ENCODE data around the gene DMC1. TPM values are rescaled to one million over a fixed set of nuclear protein-coding genes. Genes with fewer than 3 reads are reported as not detected.
"Not testable (repeated sequence)": the region's sequence is repeated elsewhere in the genome, so short reads cannot be mapped to it uniquely, and the experiment has no call there.

The DMC1 gene
- total RNA-seq, 1 experiment from 2014 or later, result 3.2 TPM

DNA sequence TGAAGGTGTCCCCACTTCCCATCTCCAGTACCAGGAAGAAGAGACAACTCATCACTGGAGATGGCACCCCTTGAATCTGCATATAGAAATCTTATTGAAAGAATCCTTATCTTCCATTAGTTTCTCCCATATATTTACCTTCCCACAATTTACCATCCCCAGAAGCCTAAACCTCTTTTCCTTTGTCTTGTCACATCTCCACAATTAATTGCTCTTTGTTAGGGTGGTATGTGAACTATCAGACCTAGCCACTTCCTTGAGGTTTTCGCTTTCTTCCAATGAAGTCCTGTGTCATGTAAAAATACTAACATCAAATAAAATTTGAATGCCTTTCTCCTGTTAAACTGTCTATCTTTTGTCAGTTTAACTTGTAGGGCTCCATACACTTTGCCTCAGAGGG is 48.3 kb upstream of the DMC1 start:
- POLR2A ChIA-PET, result interaction anchor here (0.6 kb wide), 1 partner anchor 479 kb away, joined by 5 read pairs; no protein-coding TSS in a partner anchor

DNA sequence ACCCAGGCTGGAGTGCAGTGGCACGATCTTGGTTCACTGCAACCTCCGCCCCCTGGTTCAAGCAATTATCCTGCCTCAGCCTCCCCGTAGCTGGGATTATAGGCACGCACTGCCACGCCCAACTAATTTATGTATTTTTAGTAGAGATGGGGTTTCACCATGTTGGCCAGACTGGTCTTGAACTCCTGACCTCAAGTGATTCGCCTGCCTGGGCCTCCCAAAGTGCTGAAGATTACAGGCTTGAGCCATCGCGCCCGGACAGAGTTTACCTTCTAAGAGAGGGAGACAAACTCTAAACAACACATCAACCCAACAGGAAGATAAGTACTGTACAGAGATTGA is 45.1 kb upstream of the DMC1 start:
- CTCF ChIA-PET; ATAC-seq; H3K9me3 ChIP-seq (ENCODE audit: control insufficient read depth, insufficient read depth, low read depth, low read length); H3K27me3 ChIP-seq (ENCODE audit: control insufficient read depth, insufficient read depth, low read length); H3K36me3 ChIP-seq (ENCODE audit: control insufficient read depth, insufficient read depth, low read length); H3K4me1 ChIP-seq (ENCODE audit: control insufficient read depth, insufficient read depth, low read length); BruUV-seq (replicated peaks); intact Hi-C loops (cut with micrococcal nuclease; ENCODE audit: unreplicated experiment); H3K27ac ChIP-seq (ENCODE audit: low read length); DNase-seq (ENCODE audit: low read depth, low spot score); H3K4me3 ChIP-seq (ENCODE audit: low read depth in 2 of 2, low read length in 2 of 2); in situ Hi-C loops (cut with HindIII; ENCODE audit: low pct_unique_long_range_greater_than_20kb, low sequenced_read_pairs): not testable (repeated sequence)
- POLR2A ChIA-PET, result interaction anchor here (1.1 kb wide), 1 partner anchor 63 kb away, joined by 3 read pairs; no protein-coding TSS in a partner anchor

More for the DNA sequence above, 48.3 kb upstream of the DMC1 start:
- intact Hi-C loops (cut with micrococcal nuclease; ENCODE audit: unreplicated experiment) (no loop called here), in situ Hi-C loops (cut with HindIII; ENCODE audit: low pct_unique_long_range_greater_than_20kb, low sequenced_read_pairs) (no loop called here)
- no peak for DNase-seq (ENCODE audit: low read depth, low spot score)
- H3K36me3 ChIP-seq (ENCODE audit: control insufficient read depth, insufficient read depth, low read length), result no peaks in the 10 kb centered on the region
- no peaks in the 10 kb centered on the region for H3K27me3 ChIP-seq (ENCODE audit: control insufficient read depth, insufficient read depth, low read length)
- TF ChIP-seq POLR2AphosphoS5 (IDR thresholded peaks at IDR 0.05; ENCODE audit: low read depth, low read length) (no peak), SIN3A (IDR thresholded peaks at IDR 0.05; ENCODE audit: borderline replicate concordance, insufficient read depth, low read depth, low read length) (no peak), TCF7L2 (IDR thresholded peaks at IDR 0.05; ENCODE audit: low read depth, low read length) (no peak)
- TF ChIP-seq, protein P1, sequence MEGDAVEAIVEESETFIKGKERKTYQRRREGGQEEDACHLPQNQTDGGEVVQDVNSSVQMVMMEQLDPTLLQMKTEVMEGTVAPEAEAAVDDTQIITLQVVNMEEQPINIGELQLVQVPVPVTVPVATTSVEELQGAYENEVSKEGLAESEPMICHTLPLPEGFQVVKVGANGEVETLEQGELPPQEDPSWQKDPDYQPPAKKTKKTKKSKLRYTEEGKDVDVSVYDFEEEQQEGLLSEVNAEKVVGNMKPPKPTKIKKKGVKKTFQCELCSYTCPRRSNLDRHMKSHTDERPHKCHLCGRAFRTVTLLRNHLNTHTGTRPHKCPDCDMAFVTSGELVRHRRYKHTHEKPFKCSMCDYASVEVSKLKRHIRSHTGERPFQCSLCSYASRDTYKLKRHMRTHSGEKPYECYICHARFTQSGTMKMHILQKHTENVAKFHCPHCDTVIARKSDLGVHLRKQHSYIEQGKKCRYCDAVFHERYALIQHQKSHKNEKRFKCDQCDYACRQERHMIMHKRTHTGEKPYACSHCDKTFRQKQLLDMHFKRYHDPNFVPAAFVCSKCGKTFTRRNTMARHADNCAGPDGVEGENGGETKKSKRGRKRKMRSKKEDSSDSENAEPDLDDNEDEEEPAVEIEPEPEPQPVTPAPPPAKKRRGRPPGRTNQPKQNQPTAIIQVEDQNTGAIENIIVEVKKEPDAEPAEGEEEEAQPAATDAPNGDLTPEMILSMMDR (IDR thresholded peaks at IDR 0.05), result no peak
- TF ChIP-seq, protein P2, sequence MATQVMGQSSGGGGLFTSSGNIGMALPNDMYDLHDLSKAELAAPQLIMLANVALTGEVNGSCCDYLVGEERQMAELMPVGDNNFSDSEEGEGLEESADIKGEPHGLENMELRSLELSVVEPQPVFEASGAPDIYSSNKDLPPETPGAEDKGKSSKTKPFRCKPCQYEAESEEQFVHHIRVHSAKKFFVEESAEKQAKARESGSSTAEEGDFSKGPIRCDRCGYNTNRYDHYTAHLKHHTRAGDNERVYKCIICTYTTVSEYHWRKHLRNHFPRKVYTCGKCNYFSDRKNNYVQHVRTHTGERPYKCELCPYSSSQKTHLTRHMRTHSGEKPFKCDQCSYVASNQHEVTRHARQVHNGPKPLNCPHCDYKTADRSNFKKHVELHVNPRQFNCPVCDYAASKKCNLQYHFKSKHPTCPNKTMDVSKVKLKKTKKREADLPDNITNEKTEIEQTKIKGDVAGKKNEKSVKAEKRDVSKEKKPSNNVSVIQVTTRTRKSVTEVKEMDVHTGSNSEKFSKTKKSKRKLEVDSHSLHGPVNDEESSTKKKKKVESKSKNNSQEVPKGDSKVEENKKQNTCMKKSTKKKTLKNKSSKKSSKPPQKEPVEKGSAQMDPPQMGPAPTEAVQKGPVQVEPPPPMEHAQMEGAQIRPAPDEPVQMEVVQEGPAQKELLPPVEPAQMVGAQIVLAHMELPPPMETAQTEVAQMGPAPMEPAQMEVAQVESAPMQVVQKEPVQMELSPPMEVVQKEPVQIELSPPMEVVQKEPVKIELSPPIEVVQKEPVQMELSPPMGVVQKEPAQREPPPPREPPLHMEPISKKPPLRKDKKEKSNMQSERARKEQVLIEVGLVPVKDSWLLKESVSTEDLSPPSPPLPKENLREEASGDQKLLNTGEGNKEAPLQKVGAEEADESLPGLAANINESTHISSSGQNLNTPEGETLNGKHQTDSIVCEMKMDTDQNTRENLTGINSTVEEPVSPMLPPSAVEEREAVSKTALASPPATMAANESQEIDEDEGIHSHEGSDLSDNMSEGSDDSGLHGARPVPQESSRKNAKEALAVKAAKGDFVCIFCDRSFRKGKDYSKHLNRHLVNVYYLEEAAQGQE (IDR thresholded peaks at IDR 0.05; ENCODE audit: insufficient read depth in 1 of 2, low read depth in 2 of 2, low read length in 1 of 2), result no peak
- no peak overlapping the region for H3K27ac ChIP-seq (ENCODE audit: low read length)
- H3K9me3 ChIP-seq (ENCODE audit: control insufficient read depth, insufficient read depth, low read depth, low read length), result no peaks in the 10 kb centered on the region
- BruUV-seq (replicated peaks), result no TSS peak
- CTCF ChIA-PET, result no interaction called here
- no peak overlapping the region for H3K4me3 ChIP-seq (ENCODE audit: low read depth in 2 of 2, low read length in 2 of 2)
- no peak for ATAC-seq
- H3K4me1 ChIP-seq (ENCODE audit: control insufficient read depth, insufficient read depth, low read length), result no peaks in the 10 kb centered on the region

DNA sequence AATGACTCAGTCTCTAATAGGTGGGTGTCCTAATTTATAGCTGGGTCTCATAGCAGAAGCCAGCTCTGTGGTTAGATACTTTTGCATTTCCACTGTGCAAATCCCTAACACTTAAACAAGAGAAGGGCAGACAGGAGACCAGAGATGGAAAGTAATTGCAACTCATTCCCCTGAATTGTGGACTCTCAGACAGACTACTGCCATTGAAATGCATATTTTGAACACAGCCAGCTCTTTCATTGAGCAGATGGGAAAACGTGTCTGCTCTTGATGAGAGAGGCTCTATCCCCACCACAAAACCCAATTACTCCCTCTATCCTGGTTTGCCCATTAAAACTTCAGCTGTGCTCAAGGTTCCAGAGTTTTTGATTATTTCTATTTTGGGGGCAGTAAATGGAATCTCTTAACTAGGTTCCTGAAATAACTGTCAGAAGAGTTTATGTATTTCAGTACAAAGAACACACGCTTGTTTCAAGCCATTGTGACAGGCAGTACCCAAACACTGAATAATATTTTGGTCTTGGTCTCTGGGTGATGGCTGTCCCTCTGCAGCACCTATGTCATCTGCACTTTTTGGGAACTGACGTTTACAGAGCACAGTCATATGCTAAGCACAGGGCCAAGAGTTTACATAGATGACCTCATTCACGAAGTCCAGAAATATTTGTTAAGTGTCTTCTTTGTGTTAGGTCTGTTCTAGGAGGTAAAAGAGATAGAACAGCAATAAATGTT is 44.5 kb upstream of the DMC1 start:
- H3K36me3 ChIP-seq (ENCODE audit: control insufficient read depth, insufficient read depth, low read length), result no peaks in the 10 kb centered on the region
- no peaks in the 10 kb centered on the region for H3K9me3 ChIP-seq (ENCODE audit: control insufficient read depth, insufficient read depth, low read depth, low read length)
- TF ChIP-seq, protein P2 (IDR thresholded peaks at IDR 0.05; ENCODE audit: insufficient read depth in 1 of 2, low read depth in 2 of 2, low read length in 1 of 2), result no peak
- TF ChIP-seq SIN3A (IDR thresholded peaks at IDR 0.05; ENCODE audit: borderline replicate concordance, insufficient read depth, low read depth, low read length) (no peak), POLR2AphosphoS5 (IDR thresholded peaks at IDR 0.05; ENCODE audit: low read depth, low read length) (no peak), TCF7L2 (IDR thresholded peaks at IDR 0.05; ENCODE audit: low read depth, low read length) (no peak)
- TF ChIP-seq, protein P1 (IDR thresholded peaks at IDR 0.05), result no peak
- no peaks in the 10 kb centered on the region for H3K4me1 ChIP-seq (ENCODE audit: control insufficient read depth, insufficient read depth, low read length)
- ChIA-PET POLR2A (interaction anchor here (1.1 kb wide), 1 partner anchor 62 kb away, joined by 3 read pairs; no protein-coding TSS in a partner anchor), CTCF (interaction anchor here (0.5 kb wide), 1 partner anchor 55 kb away, joined by 4 read pairs; no protein-coding TSS in a partner anchor)
- no peaks in the 10 kb centered on the region for H3K27me3 ChIP-seq (ENCODE audit: control insufficient read depth, insufficient read depth, low read length)
- in situ Hi-C loops (cut with HindIII; ENCODE audit: low pct_unique_long_range_greater_than_20kb, low sequenced_read_pairs) (no loop called here), intact Hi-C loops (cut with micrococcal nuclease; ENCODE audit: unreplicated experiment) (no loop called here)
- no peak for ATAC-seq
- no peak overlapping the region for H3K4me3 ChIP-seq (ENCODE audit: low read depth in 2 of 2, low read length in 2 of 2)
- BruUV-seq (replicated peaks), result no TSS peak
- no peak for DNase-seq (ENCODE audit: low read depth, low spot score)
- no peak overlapping the region for H3K27ac ChIP-seq (ENCODE audit: low read length)
